LNCAP (cell line): ENCODE data around the gene CYLD.

Experiments
- TF ChIP-seq, protein P1 (sequence below): fragments of 450-650 bp; IDR thresholded peaks from 2 replicates; pipeline ENCODE4 v1.5.1; 2017; ENCODE audit warnings: mild to moderate bottlenecking

The CYLD gene

GRCh38 chr16:50741781-50742575, at the start of gene CYLD:
Gene CYLD, plus strand, starts transcription at chr16:50742086. Its CDS starts 7,613 bp downstream, at chr16:50749699.
- TF ChIP-seq, protein P1, sequence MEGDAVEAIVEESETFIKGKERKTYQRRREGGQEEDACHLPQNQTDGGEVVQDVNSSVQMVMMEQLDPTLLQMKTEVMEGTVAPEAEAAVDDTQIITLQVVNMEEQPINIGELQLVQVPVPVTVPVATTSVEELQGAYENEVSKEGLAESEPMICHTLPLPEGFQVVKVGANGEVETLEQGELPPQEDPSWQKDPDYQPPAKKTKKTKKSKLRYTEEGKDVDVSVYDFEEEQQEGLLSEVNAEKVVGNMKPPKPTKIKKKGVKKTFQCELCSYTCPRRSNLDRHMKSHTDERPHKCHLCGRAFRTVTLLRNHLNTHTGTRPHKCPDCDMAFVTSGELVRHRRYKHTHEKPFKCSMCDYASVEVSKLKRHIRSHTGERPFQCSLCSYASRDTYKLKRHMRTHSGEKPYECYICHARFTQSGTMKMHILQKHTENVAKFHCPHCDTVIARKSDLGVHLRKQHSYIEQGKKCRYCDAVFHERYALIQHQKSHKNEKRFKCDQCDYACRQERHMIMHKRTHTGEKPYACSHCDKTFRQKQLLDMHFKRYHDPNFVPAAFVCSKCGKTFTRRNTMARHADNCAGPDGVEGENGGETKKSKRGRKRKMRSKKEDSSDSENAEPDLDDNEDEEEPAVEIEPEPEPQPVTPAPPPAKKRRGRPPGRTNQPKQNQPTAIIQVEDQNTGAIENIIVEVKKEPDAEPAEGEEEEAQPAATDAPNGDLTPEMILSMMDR = no peak

DNA sequence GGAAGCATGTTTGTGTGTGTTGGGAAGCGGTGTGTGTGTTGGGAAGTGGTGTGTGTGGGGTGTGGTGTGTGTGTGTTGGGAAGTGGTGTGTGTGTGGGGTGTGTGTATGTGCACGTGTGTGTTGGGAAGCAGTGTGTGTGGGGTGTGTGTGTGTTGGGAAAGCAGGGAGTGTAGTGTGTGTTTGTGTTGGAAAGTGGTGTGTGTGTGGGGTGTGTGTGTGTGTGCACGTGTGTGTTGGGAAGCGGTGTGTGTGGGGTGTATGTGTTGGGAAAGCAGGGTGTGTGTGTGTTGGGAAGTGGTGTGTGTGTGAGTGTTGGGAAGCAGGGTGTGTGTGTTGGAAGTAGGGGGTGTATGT, 49.3 kb upstream of the CYLD start:
- TF ChIP-seq, protein P1 = no peak

DNA sequence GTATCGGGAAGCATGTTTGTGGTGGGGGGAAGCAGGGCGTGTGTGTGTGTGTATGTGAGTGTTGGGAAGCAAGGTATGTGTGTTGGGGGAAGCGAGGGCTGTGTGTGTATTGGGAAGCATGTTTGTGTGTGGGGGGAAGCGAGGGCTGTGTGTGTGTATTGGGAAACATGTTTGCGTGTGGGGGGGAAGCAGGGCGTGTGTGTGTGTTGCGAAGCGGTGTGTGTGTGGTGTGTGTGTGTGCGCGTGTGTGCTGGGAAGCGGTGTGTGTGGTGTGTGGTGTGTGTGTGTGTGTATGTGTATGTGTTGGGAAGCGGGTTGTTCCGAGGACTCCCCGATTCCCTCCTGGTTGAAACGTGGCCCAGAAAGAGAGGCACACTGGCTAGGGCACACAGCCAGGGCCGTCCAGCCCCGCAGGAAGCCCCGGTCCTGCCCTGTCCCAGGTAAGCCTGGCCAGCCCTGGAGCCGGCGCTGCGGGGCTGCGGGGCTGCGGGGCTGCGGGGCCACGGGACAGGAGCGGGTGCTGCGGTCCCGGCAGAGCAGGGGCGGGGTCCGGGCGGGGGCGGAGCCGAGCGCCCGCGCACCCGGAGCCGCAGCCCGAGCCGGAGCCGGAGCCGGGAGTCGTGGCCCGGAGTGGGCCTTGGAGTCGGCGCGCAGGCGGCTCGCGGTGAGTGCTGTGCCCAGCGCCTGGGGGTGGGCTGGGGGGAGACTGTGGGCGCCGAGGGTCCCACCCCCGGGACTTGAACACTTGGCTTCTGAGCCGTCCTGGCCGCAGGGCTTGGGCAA, 48.7 kb upstream of the CYLD start, which contains the start of gene NOD2:
Gene NOD2 (plus strand): TSS at position 608 of the 783 bp plus-strand sequence. CDS start 5,890 bp downstream, outside the sequence.
- TF ChIP-seq, protein P1 = no peak

- TF ChIP-seq, protein P1 = no peak
Measured at GRCh38 chr16:50694206-50694605, 47.7 kb upstream of the CYLD start.

DNA sequence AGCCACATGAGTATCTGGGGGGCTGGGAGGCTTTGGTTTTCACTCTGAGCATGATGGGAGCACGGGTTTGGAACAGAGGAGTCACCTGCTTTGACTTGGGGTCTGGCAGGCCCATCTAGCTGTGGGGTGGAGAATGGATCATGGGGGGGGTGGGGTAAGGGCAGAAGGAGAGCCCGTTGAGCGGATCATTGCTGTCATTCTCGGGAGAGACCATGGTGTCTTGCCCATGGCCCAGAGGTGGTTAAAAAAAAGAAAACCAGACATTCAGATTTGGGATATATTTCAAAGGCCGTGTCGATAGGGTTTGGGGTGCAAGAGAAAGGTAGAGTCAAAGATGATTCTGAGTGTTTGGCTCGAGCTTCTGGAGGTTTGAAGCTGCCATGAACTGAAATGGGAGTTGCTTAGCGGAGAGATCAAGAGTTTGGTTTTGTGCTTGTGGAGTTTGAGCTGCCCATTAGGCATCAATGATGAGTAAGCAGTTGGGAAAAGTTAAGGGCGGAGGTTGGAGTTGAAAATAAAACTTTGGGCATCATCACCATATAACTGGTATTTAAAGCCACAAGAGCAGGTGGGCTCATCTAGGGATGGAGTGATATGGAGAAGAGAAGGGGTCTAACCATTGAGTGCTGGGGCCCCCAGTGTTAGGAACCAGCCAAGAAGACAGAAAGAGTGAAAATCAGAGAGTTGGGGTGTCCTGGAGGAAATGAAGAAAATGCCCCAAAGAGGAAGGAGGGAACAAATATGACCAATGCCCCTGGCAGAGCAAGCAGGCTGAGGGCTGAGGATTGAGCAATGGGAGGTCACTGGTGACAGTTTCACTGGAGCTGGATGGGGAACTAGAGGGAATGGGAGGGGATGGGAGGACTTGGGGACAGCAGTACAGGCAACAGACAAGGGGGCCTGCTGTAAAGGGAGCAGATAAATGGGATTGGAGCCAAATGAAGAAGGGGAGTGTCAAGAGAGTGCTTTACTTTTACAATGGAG, 46.6 kb upstream of the CYLD start:
- TF ChIP-seq, protein P1 = no peak

GRCh38 chr16:50696126-50696525, 45.8 kb upstream of the CYLD start:
- TF ChIP-seq, protein P1 = no peak
